DOHH2 (cell line): ENCODE data around the gene PTPN9.

Source experiments
- H3F3A ChIP-seq: fragments of 200-600 bp; sonication (generic), shearing (Covaris generic); 2 replicates; pipeline ENCODE4 v1.6.0; 2016; ENCODE audit warnings: antibody characterized with exemption, mild to moderate bottlenecking; ENCODE audit not compliant: control insufficient read depth, insufficient read depth
- H3K27ac ChIP-seq: fragments of 200-600 bp; sonication (generic); 2 replicates; pipeline ENCODE4 v1.5.1; 2014; ENCODE audit warnings: low read depth, mild to moderate bottlenecking, low read length, moderate library complexity
- H3K27me3 ChIP-seq: fragments of 200-600 bp; sonication (generic); 2 replicates; pipeline ENCODE4 v1.6.1; 2014; ENCODE audit warnings: mild to moderate bottlenecking, low read length, mixed read lengths; ENCODE audit not compliant: control insufficient read depth
- H3K36me3 ChIP-seq: fragments of 200-600 bp; sonication (generic); 2 replicates; pipeline ENCODE4 v1.6.1; 2014; ENCODE audit warnings: mild to moderate bottlenecking, low read length, moderate library complexity, mixed read lengths; ENCODE audit not compliant: control insufficient read depth
- H3K4me1 ChIP-seq: fragments of 200-600 bp; sonication (generic); 2 replicates; pipeline ENCODE4 v1.6.1; 2014; ENCODE audit warnings: mild to moderate bottlenecking, low read length, mixed read lengths; ENCODE audit not compliant: control insufficient read depth
- H3K4me2 ChIP-seq: fragments of 200-600 bp; sonication (generic); 2 replicates; pipeline ENCODE4 v1.6.0; 2014; ENCODE audit warnings: mild to moderate bottlenecking, low read length, moderate library complexity
- H3K4me3 ChIP-seq: fragments of 200-600 bp; sonication (generic); 2 replicates; pipeline ENCODE4 v1.5.1; 2014; ENCODE audit warnings: mild to moderate bottlenecking, low read length, mixed read lengths
- H3K79me2 ChIP-seq: fragments of 200-600 bp; sonication (generic); 2 replicates; pipeline ENCODE4 v1.6.1; 2014; ENCODE audit warnings: mild to moderate bottlenecking, low read length, mixed read lengths; ENCODE audit not compliant: control insufficient read depth
- H3K9me2 ChIP-seq: fragments of 200-600 bp; sonication (generic); replicated peaks from 2 replicates; pipeline ENCODE4 v1.6.1; 2014; ENCODE audit warnings: mild to moderate bottlenecking, low read length, mixed read lengths; ENCODE audit not compliant: control insufficient read depth
- H3K9me3 ChIP-seq: fragments of 200-600 bp; sonication (generic); 2 replicates; pipeline ENCODE4 v1.6.1; 2014; ENCODE audit warnings: antibody characterized with exemption, low read length, mixed read lengths; ENCODE audit not compliant: control insufficient read depth, insufficient read depth
- H4K20me1 ChIP-seq: fragments of 200-600 bp; sonication (generic); 2 replicates; pipeline ENCODE4 v1.6.0; 2014; ENCODE audit warnings: low read depth, mild to moderate bottlenecking, antibody characterized with exemption, low read length, moderate library complexity; ENCODE audit not compliant: control insufficient read depth, insufficient read depth
- CTCF ChIP-seq: fragments of 200-600 bp; sonication (generic); IDR thresholded peaks from one replicate; pipeline ENCODE4 v1.5.1; 2014; ENCODE audit warnings: antibody characterized with exemption, mild to moderate bottlenecking, low read depth, low read length; ENCODE audit not compliant: poor library complexity, severe bottlenecking
- EZH2phosphoT487 ChIP-seq: fragments of 200-600 bp; sonication (generic); IDR thresholded peaks from 2 replicates; pipeline ENCODE4 v1.6.1; 2017; ENCODE audit warnings: borderline replicate concordance, mild to moderate bottlenecking, antibody characterized with exemption, low read length, moderate library complexity, mixed read lengths

Gene PTPN9

DNA sequence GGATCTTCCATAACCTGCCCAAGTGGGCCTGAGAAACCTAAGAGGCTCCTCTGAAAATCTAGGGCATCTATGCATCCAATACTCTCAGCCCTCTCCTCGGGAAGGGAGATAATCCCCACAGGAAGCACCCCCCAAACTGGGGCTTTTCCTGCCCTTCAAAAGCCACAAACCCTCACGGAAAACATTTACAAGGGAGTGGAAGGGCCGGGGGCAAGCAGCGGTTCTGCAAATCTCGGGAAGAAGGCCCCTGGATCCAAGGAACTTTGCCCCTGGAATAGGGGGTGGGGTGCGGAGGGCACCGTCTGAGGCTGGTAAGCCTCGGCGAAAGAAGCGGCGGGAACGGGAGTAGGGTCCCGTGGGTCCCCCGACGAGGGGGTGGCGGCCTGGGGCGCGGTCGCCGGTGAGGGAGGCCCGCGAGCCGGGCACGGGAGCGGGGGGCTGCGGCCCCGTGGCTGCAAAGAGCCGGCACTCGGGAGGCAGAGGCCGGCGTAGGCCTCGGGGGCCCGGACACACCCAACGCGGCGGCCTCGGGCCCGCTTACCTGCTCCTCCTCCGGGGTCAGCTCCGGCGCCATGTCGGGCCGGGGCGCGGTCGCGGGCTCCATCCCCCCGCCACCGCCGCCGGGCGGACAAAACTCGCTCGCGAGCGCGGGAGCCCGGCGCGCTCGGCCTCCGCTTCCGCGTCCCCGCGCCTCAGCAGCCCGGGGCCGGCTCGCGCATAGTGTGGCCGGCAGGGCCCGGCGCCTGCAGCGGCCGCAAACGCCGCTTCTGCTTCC lies 755 bp downstream of the PTPN9 start:
- peaks cover 8% of the 10 kb centered on the region; the same call in 1 of the 2 replicates for H4K20me1 ChIP-seq
- peaks cover 16% of the 10 kb centered on the region for H3K36me3 ChIP-seq
- no peaks in the 10 kb centered on the region for H3K9me3 ChIP-seq
- H3K4me3 ChIP-seq = peak overlapping the region; percentile 93
- H3K4me1 ChIP-seq = peaks cover 27% of the 10 kb centered on the region
- no peaks in the 10 kb centered on the region for H3K27me3 ChIP-seq
- H3F3A ChIP-seq = peaks cover 13% of the 10 kb centered on the region; the same call in 1 of the 2 replicates
- H3K79me2 ChIP-seq = peaks cover 58% of the 10 kb centered on the region
- peak overlapping the region; percentile 91 for H3K4me2 ChIP-seq
- peak overlapping the region; percentile 77 for H3K27ac ChIP-seq
- no peak for TF ChIP-seq EZH2phosphoT487
- TF ChIP-seq CTCF = no peak
- H3K9me2 ChIP-seq = no peaks in the 10 kb centered on the region

DNA sequence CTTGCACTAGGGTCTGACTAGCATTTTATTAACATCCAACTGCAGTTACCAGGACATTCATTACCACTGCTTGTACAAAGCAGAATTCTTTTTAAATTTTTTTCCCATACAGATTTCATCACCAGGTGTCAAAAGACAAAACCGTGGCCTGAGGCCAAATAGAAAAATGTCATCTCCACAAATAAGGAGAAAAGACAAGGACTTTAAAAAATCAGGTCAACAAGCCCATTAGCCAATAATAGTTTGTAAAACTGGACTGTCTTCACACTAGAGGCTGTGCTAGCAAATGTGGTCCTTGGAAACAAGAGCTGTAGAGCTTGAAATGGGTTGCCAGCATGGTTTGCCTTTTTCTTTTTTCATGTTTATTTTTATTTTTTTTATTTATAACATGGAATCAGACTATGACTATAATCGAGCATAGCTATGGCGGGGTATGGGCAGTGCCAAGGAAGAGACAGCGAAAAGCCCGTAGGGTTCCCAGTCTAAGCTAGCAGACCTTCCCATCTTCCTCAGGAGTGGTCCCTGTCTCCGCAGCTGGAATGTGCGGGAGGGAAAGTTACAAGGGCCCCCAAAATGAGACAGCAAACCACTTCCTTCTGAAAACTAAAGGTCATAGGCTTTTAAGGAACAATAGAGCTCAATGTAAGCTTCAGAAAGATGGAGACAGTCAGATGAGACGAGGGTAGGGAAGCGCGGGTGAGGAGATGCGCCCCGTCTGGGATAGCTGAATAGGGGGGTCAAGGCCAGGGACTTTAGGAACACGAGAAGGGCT lies 1.5 kb downstream of the PTPN9 start:
- peaks cover 13% of the 10 kb centered on the region; the same call in 1 of the 2 replicates for H3F3A ChIP-seq
- no peaks in the 10 kb centered on the region for H3K27me3 ChIP-seq
- H3K36me3 ChIP-seq = peaks cover 23% of the 10 kb centered on the region
- no peaks in the 10 kb centered on the region for H3K9me3 ChIP-seq
- peaks cover 8% of the 10 kb centered on the region; the same call in 1 of the 2 replicates for H4K20me1 ChIP-seq
- peak overlapping the region; percentile 91 for H3K4me2 ChIP-seq
- TF ChIP-seq EZH2phosphoT487 (no peak), CTCF (no peak)
- peak overlapping the region; percentile 93 for H3K4me3 ChIP-seq
- peak overlapping the region; percentile 77 for H3K27ac ChIP-seq
- no peaks in the 10 kb centered on the region for H3K9me2 ChIP-seq
- H3K4me1 ChIP-seq = peaks cover 28% of the 10 kb centered on the region
- peaks cover 66% of the 10 kb centered on the region for H3K79me2 ChIP-seq

DNA sequence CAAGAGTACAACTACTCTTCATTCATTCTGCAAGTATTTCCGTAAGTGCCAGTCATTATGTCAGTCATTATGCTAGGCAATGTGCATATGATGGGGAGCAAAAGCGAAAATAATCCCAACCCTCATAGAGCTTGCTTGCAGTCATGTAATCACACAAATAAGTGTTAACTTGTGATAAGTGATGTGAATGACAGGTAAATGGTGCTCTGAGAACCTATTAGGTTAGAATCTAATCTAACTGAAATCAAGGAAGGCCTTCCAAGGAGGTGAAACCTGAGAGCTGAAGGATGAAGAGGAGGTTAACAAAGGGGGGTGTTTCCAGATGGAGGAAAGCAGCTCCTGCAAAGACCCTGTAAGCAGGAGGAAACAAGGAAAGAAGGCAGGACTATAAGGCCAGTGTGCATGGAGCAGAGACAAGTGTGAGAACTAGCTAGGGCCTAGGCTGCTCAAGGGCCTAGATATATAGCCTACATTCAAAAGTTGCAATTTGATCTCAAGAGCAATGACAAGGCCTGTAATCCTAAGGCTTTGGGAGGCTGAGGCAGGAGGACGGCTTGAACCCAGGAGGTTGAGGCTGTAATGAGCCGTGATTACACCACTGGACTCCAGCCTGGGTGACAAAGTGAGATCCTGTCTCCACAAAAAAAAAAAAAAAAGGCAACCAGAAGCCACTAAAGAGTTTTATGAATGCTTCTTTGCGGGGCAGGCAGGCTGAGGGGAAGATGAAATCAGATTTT lies 5.3 kb downstream of the PTPN9 start:
- peaks cover 22% of the 10 kb centered on the region for H3K4me1 ChIP-seq
- no peaks in the 10 kb centered on the region for H3K9me3 ChIP-seq
- H4K20me1 ChIP-seq = peaks cover 11% of the 10 kb centered on the region
- H3K4me3 ChIP-seq = no peak overlapping the region
- H3F3A ChIP-seq = peaks cover 8% of the 10 kb centered on the region; the same call in 1 of the 2 replicates
- H3K9me2 ChIP-seq = no peaks in the 10 kb centered on the region
- H3K27me3 ChIP-seq = no peaks in the 10 kb centered on the region
- H3K27ac ChIP-seq = no peak overlapping the region
- TF ChIP-seq CTCF = no peak
- no peak for TF ChIP-seq EZH2phosphoT487
- no peak overlapping the region for H3K4me2 ChIP-seq
- peaks cover 94% of the 10 kb centered on the region for H3K79me2 ChIP-seq
- peaks cover 30% of the 10 kb centered on the region for H3K36me3 ChIP-seq
